ENCODE data around the gene PTPRT. TPM values are rescaled to one million over a fixed set of nuclear protein-coding genes. Genes with fewer than 3 reads are reported as not detected.

The PTPRT gene
- polyA plus RNA-seq, 3 donors: not detected

GRCh38 chr20:42981253-42981652 lies 208.5 kb downstream of the PTPRT start:
- Mint-ChIP-seq H3K27me3 (ENCODE audit: low read depth in 3 of 3) (peaks cover 0 to 5% (median 3%) of the 10 kb centered on the region in 3 donors), H3K27ac (no peak overlapping the region), H3K36me3 (no peaks in the 10 kb centered on the region), H3K4me1 (no peaks in the 10 kb centered on the region), H3K9me3 (peaks cover 0 to 6% (median 3%) of the 10 kb centered on the region in 7 donors), H3K4me3 (no peak overlapping the region)
- H3K9me3 ChIP-seq (replicated peaks in 1 of 2; ENCODE audit: control insufficient read depth in 1 of 2, insufficient read depth in 1 of 2, low read length in 2 of 2): peaks cover 0 to 3% of the 10 kb centered on the region in 2 donors
- H3K27me3 ChIP-seq (ENCODE audit: control insufficient read depth in 2 of 2, insufficient read depth in 2 of 2, low read length in 2 of 2): no peaks in the 10 kb centered on the region
- DNase-seq: no peak
- no peaks in the 10 kb centered on the region for H4K20me1 ChIP-seq (ENCODE audit: insufficient read depth, low read length)
- no peak for TF ChIP-seq CTCF (IDR thresholded peaks at IDR 0.05)
- H3K4me1 ChIP-seq (ENCODE audit: control insufficient read depth in 1 of 2, insufficient read depth in 2 of 2, low read length in 2 of 2): no peaks in the 10 kb centered on the region
- intact Hi-C loops (cut with micrococcal nuclease): loop anchor here in 1 of 2 donors (10.0 kb wide), 1 partner anchor 64 kb away; no protein-coding TSS in a partner anchor
- no peak overlapping the region for H3K4me3 ChIP-seq (replicated peaks in 1 of 3; ENCODE audit: low read depth in 2 of 3, low read length in 3 of 3)
- no peaks in the 10 kb centered on the region for H3K79me2 ChIP-seq (ENCODE audit: insufficient read depth, low read length)
- no peak overlapping the region for H2AFZ ChIP-seq (ENCODE audit: insufficient read depth, low read depth, low read length, poor library complexity, severe bottlenecking)
- H3K27ac ChIP-seq (ENCODE audit: low read depth in 1 of 2, low read length in 2 of 2): no peak overlapping the region
- H3K9ac ChIP-seq (ENCODE audit: insufficient read depth, low read length, poor library complexity, severe bottlenecking): no peak overlapping the region
- no peaks in the 10 kb centered on the region for H3K36me3 ChIP-seq (replicated peaks in 1 of 2; ENCODE audit: control insufficient read depth in 1 of 2, insufficient read depth in 2 of 2, low read length in 2 of 2)
- H3K4me2 ChIP-seq (replicated peaks; ENCODE audit: extremely low read depth, low read length, poor library complexity, severe bottlenecking): no peak overlapping the region
- WGBS (ENCODE audit: insufficient coverage): 85% methylated on average over 1 of the region's 2 CpGs

GRCh38 chr20:42979720-42980119 lies 210.0 kb downstream of the PTPRT start:
- intact Hi-C loops (cut with micrococcal nuclease): loop anchor here in 1 of 2 donors (10.0 kb wide), 1 partner anchor 65 kb away; no protein-coding TSS in a partner anchor
- Mint-ChIP-seq H3K4me1 (no peaks in the 10 kb centered on the region), H3K36me3 (no peaks in the 10 kb centered on the region), H3K9me3 (peaks cover 0 to 3% (median 3%) of the 10 kb centered on the region in 7 donors), H3K4me3 (no peak overlapping the region), H3K27me3 (ENCODE audit: low read depth in 3 of 3) (peaks cover 0 to 5% (median 3%) of the 10 kb centered on the region in 3 donors), H3K27ac (no peak overlapping the region)
- DNase-seq: no peak
- no peaks in the 10 kb centered on the region for H3K79me2 ChIP-seq (ENCODE audit: insufficient read depth, low read length)
- no peak for TF ChIP-seq CTCF (IDR thresholded peaks at IDR 0.05)
- H3K9me3 ChIP-seq (replicated peaks in 1 of 2; ENCODE audit: control insufficient read depth in 1 of 2, insufficient read depth in 1 of 2, low read length in 2 of 2): peaks cover 0 to 3% of the 10 kb centered on the region in 2 donors
- no CpG with 5 or more reads among the region's 5 CpGs for WGBS (ENCODE audit: insufficient coverage)
- H3K4me2 ChIP-seq (replicated peaks; ENCODE audit: extremely low read depth, low read length, poor library complexity, severe bottlenecking): no peak overlapping the region
- no peaks in the 10 kb centered on the region for H4K20me1 ChIP-seq (ENCODE audit: insufficient read depth, low read length)
- H3K27ac ChIP-seq (ENCODE audit: low read depth in 1 of 2, low read length in 2 of 2): no peak overlapping the region
- H2AFZ ChIP-seq (ENCODE audit: insufficient read depth, low read depth, low read length, poor library complexity, severe bottlenecking): no peak overlapping the region
- H3K27me3 ChIP-seq (ENCODE audit: control insufficient read depth in 2 of 2, insufficient read depth in 2 of 2, low read length in 2 of 2): no peaks in the 10 kb centered on the region
- no peak overlapping the region for H3K4me3 ChIP-seq (replicated peaks in 1 of 3; ENCODE audit: low read depth in 2 of 3, low read length in 3 of 3)
- no peak overlapping the region for H3K9ac ChIP-seq (ENCODE audit: insufficient read depth, low read length, poor library complexity, severe bottlenecking)
- H3K36me3 ChIP-seq (replicated peaks in 1 of 2; ENCODE audit: control insufficient read depth in 1 of 2, insufficient read depth in 2 of 2, low read length in 2 of 2): no peaks in the 10 kb centered on the region
- H3K4me1 ChIP-seq (ENCODE audit: control insufficient read depth in 1 of 2, insufficient read depth in 2 of 2, low read length in 2 of 2): no peaks in the 10 kb centered on the region

Data from CD14-positive monocyte (primary cell).